GM06990 (cell line): ENCODE measurements around the gene VPS41.

Source experiments
- DNase-seq: peaks from one replicate; pipeline ENCODE4 v3.0.0-alpha.2; 2011; ENCODE audit not compliant: insufficient read length; ENCODE audit errors: extremely low read depth
- H3K27me3 ChIP-seq: replicated peaks from 2 replicates; pipeline ENCODE4 v1.6.0; 2011; ENCODE audit warnings: low read length; ENCODE audit not compliant: control insufficient read depth, insufficient read depth
- H3K36me3 ChIP-seq: 2 replicates; pipeline ENCODE4 v1.5.1; 2011; ENCODE audit warnings: low read length; ENCODE audit not compliant: control insufficient read depth, insufficient read depth
- H3K4me3 ChIP-seq: replicated peaks from 2 replicates; pipeline ENCODE4 v1.5.1; 2011; ENCODE audit warnings: low read depth, mild to moderate bottlenecking, control low read depth, low read length
- TF ChIP-seq, protein P1 (sequence below): IDR thresholded peaks from 2 replicates; pipeline ENCODE4 v1.5.1; 2011; ENCODE audit warnings: low read length, control low read depth, mild to moderate bottlenecking, inconsistent platforms; ENCODE audit not compliant: insufficient read depth, poor library complexity, severe bottlenecking

VPS41 gene

DNA sequence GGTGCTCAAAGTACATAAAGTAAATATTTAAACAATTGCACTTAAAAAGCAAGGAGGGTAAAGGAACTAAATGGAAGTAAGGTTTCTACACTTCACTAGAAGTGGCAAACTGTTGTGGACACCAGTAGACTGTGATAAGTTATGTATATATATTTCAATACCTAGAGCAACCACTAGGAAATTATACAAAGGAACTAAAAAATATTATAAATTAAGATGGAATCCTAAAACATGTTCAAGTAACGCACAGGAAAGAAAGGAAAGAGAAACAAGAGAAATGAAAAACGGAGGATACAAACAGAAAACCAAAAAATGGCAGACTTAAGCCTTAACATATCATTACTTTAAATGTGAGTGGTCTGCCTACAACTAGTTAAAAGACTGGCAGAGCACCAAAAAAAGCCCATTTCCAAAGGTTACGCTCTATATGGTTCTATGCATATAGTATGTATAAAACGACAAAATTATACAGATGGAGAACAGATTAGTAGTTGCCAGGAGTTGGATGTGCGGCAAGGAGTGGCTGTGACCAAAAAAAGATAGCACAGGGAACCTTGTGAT lies 19.0 kb downstream of the VPS41 start:
- Histone ChIP-seq H3K27me3 (no peaks in the 10 kb centered on the region), H3K4me3 (no peak overlapping the region), H3K36me3 (no peaks in the 10 kb centered on the region; the same call in 1 of the 2 replicates)
- DNase-seq = no peak
- TF ChIP-seq, protein P1, sequence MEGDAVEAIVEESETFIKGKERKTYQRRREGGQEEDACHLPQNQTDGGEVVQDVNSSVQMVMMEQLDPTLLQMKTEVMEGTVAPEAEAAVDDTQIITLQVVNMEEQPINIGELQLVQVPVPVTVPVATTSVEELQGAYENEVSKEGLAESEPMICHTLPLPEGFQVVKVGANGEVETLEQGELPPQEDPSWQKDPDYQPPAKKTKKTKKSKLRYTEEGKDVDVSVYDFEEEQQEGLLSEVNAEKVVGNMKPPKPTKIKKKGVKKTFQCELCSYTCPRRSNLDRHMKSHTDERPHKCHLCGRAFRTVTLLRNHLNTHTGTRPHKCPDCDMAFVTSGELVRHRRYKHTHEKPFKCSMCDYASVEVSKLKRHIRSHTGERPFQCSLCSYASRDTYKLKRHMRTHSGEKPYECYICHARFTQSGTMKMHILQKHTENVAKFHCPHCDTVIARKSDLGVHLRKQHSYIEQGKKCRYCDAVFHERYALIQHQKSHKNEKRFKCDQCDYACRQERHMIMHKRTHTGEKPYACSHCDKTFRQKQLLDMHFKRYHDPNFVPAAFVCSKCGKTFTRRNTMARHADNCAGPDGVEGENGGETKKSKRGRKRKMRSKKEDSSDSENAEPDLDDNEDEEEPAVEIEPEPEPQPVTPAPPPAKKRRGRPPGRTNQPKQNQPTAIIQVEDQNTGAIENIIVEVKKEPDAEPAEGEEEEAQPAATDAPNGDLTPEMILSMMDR = no peak

GRCh38 chr7:38889079-38889478 lies 19.9 kb downstream of the VPS41 start:
- no peak overlapping the region for H3K4me3 ChIP-seq
- H3K27me3 ChIP-seq = no peaks in the 10 kb centered on the region
- TF ChIP-seq, protein P1 = no peak
- no peak for DNase-seq
- no peaks in the 10 kb centered on the region; the same call in 1 of the 2 replicates for H3K36me3 ChIP-seq

GRCh38 chr7:38886265-38886664 lies 22.7 kb downstream of the VPS41 start:
- H3K4me3 ChIP-seq = no peak overlapping the region
- no peaks in the 10 kb centered on the region for H3K27me3 ChIP-seq
- H3K36me3 ChIP-seq = no peaks in the 10 kb centered on the region; the same call in 1 of the 2 replicates
- TF ChIP-seq, protein P1 = no peak
- DNase-seq = no peak

DNA sequence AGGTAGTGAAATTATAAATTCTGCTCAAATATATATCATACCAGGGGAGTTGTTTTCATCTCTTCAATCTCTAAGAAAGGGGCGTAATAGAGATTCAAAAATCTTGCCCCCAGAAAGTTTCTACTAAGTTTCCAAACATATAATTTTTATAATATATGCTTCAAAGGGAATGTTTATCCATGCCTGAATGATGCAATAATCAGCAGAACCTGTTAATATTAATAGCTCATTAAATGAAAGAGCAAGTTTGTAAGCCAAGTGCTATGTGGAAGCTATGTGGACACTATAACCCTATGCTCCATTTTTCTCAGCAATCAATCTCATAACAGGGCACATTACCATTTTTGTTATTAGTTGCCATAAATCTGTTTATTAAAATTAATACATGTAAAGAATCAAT lies 25.3 kb downstream of the VPS41 start:
- no peaks in the 10 kb centered on the region; the same call in 1 of the 2 replicates for H3K36me3 ChIP-seq
- H3K4me3 ChIP-seq = no peak overlapping the region
- DNase-seq = no peak
- no peaks in the 10 kb centered on the region for H3K27me3 ChIP-seq
- TF ChIP-seq, protein P1 = no peak

- H3K4me3 ChIP-seq = no peak overlapping the region
- H3K36me3 ChIP-seq = no peaks in the 10 kb centered on the region; the same call in 1 of the 2 replicates
- DNase-seq = no peak
- TF ChIP-seq, protein P1 = no peak
- H3K27me3 ChIP-seq = no peaks in the 10 kb centered on the region
Observed at GRCh38 chr7:38881947-38882684, 26.9 kb downstream of the VPS41 start.
